NCI-H1694 (cell line): ENCODE data around the gene STT3B.

Experiments
- DNase-seq: peaks from one replicate; lab custom pipeline; 2025; lab: John Stamatoyannopoulos, UW

STT3B gene

GRCh38 chr3:31648286-31648968 lies 115.7 kb downstream of the STT3B start:
- no peak for DNase-seq

- no peak for DNase-seq
Observed at GRCh38 chr3:31652296-31652695, 119.6 kb downstream of the STT3B start.

GRCh38 chr3:31653464-31653863 lies 120.7 kb downstream of the STT3B start:
- no peak for DNase-seq

- no peak for DNase-seq
Observed at GRCh38 chr3:31654998-31655397, 122.3 kb downstream of the STT3B start.

GRCh38 chr3:31659246-31659645 lies 126.5 kb downstream of the STT3B start:
- no peak for DNase-seq

- DNase-seq: no peak
Observed at GRCh38 chr3:31661286-31661685, 128.6 kb downstream of the STT3B start.

- DNase-seq: no peak
Observed at GRCh38 chr3:31661993-31662670, 129.4 kb downstream of the STT3B start.

GRCh38 chr3:31664031-31664430 lies 131.3 kb downstream of the STT3B start:
- no peak for DNase-seq

- DNase-seq: no peak
Observed at GRCh38 chr3:31667582-31667981, 134.9 kb downstream of the STT3B start.

GRCh38 chr3:31668242-31668641 lies 135.5 kb downstream of the STT3B start:
- no peak for DNase-seq

- no peak for DNase-seq
Observed at GRCh38 chr3:31670136-31670535, 137.4 kb downstream of the STT3B start.

- no peak for DNase-seq
Observed at GRCh38 chr3:31670722-31671121, 138.0 kb downstream of the STT3B start.

GRCh38 chr3:31671451-31671850 lies 138.7 kb downstream of the STT3B start:
- DNase-seq: no peak

GRCh38 chr3:31671976-31672375 lies 139.3 kb downstream of the STT3B start:
- no peak for DNase-seq

GRCh38 chr3:31673950-31674349 lies 141.2 kb downstream of the STT3B start:
- DNase-seq: no peak

- DNase-seq: no peak
Observed at GRCh38 chr3:31676556-31676955, 143.8 kb downstream of the STT3B start.

GRCh38 chr3:31680072-31680870 lies 147.5 kb downstream of the STT3B start:
- DNase-seq: no peak
